ENCODE measurements around the gene ASB12.

The ASB12 gene

DNA sequence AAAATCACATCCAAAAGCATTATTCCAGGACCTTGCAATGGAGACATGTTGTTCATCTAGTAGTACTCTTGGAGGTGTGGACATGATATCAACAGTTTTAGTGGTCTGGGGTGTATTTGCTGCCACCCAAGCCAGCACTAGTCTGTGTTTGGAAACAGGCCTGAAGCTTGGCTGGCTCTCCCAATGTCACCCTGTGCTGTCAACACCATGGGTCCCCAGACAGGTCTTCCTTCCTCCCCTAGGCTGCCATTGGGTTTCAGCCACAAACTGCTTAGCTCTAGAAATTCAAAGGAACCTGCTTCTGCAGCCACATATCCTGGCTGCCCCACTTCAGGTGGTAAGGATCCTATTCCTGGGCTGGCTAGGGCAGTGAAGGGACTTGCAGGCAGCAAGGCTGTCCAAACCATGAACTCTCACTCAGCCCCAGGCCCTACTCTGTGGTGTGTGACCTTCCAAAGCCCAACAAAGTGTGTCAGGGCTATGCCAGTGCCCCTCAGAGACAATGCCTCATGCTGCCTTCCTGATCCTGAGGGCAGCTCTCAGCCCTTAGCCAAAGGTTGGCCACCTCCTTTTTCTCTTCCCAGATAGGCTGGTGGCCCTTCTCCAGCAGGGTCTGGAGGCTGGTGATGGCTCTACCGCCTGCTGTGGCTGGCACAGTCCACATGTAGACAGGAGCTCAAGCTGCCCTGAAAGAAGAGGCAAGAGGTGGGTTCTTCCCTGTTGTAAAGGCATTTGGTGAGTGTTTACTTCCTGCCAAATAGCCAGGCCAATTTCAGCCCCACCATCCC is 43.2 kb downstream of the ASB12 start:
- DNase-seq (ENCODE audit: low spot score): no peak

- DNase-seq (ENCODE audit: low spot score): no peak
These were observed 46.0 kb downstream of the ASB12 start for GRCh38 chrX:64184396-64184795.

- DNase-seq (ENCODE audit: low spot score): no peak
These were observed 48.2 kb downstream of the ASB12 start for GRCh38 chrX:64182208-64182607.

DNA sequence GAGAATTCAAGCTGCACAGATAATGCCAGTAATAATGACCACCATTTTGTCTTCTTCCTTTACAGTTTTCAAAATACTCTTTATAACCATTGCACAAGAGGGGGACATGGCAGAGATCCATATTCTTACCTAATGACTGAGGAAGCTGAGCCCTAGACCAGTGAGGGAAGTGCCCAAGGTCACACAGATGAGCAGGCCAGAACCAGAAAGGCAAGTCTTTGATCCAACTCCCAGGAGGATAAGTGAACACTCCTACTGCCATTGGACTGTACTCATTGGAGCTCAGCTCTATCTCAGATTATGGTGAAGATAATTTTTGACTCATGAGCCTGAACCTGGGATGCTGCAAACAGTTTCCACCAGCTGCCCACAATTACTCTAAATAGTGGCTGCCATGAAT is 53.5 kb downstream of the ASB12 start:
- no peak for DNase-seq (ENCODE audit: low spot score)

All from LoVo (cell line).